ENCODE data around the gene PER1. TPM values are rescaled to one million over a fixed set of nuclear protein-coding genes. Genes with fewer than 3 reads are reported as not detected.
A peak's percentile ranks its signal among the peaks of the same experiment; 100 is the strongest.

Gene PER1
- total and polyA plus RNA-seq, 10 of the 15 experiments (the other 5 are each of a cell fraction or from before 2014, with no cell fraction given), result 0.02 to 25.1 (median 5.4) TPM

GRCh38 chr17:8173056-8173870 is 21.1 kb upstream of the PER1 start (continued):
- TF ChIP-seq ZBTB40 (IDR thresholded peaks at IDR 0.05; ENCODE audit: borderline replicate concordance) (peak; percentile 67), ZNF24 (IDR thresholded peaks at IDR 0.05) (peak; percentile 84), TCF12 (IDR thresholded peaks at IDR 0.05; ENCODE audit: low read depth, low read length) (peak; percentile 96), IRF4 (IDR thresholded peaks at IDR 0.05; ENCODE audit: low read depth, low read length) (peak; percentile 87), SMC3 (IDR thresholded peaks at IDR 0.05; ENCODE audit: borderline replicate concordance, low read length) (no peak), ZNF384 (IDR thresholded peaks at IDR 0.05; ENCODE audit: borderline replicate concordance, low read depth, low read length) (no peak), NR2F1 (conservative IDR thresholded peaks at IDR 0.05) (peak; percentile 52; the same call in 1 of the 2 replicates), STAT1 (conservative IDR thresholded peaks at IDR 0.05) (no peak; the same call in 1 of the 2 replicates), CTCF (IDR thresholded peaks at IDR 0.05 in 2 of 3, conservative IDR thresholded peaks at IDR 0.05 in 1 of 3; ENCODE audit: control insufficient read depth in 2 of 3, extremely low read depth in 1 of 3, insufficient read depth in 1 of 3, low read depth in 3 of 3, low read length in 3 of 3) (no peak), NFYA (IDR thresholded peaks at IDR 0.05; ENCODE audit: borderline replicate concordance, low read depth, low read length) (no peak), HCFC1 (IDR thresholded peaks at IDR 0.05; ENCODE audit: low read length) (peak; percentile 72), JUNB (IDR thresholded peaks at IDR 0.05) (peak; percentile 85), NRF1 (conservative IDR thresholded peaks at IDR 0.05; ENCODE audit: low read depth, low read length) (no peak), YBX1 (IDR thresholded peaks at IDR 0.05) (no peak), BCL11A (IDR thresholded peaks at IDR 0.05; ENCODE audit: low read depth, low read length) (peak; percentile 93), TCF3 (IDR thresholded peaks at IDR 0.05; ENCODE audit: borderline replicate concordance, insufficient read depth, low read depth, low read length) (peak; percentile 100), POLR2A (IDR thresholded peaks at IDR 0.05; ENCODE audit: low read depth, low read length) (peak; percentile 99), TAF1 (IDR thresholded peaks at IDR 0.05; ENCODE audit: borderline replicate concordance, low read depth, low read length) (peak; percentile 80)
- TF ChIP-seq, protein P1, sequence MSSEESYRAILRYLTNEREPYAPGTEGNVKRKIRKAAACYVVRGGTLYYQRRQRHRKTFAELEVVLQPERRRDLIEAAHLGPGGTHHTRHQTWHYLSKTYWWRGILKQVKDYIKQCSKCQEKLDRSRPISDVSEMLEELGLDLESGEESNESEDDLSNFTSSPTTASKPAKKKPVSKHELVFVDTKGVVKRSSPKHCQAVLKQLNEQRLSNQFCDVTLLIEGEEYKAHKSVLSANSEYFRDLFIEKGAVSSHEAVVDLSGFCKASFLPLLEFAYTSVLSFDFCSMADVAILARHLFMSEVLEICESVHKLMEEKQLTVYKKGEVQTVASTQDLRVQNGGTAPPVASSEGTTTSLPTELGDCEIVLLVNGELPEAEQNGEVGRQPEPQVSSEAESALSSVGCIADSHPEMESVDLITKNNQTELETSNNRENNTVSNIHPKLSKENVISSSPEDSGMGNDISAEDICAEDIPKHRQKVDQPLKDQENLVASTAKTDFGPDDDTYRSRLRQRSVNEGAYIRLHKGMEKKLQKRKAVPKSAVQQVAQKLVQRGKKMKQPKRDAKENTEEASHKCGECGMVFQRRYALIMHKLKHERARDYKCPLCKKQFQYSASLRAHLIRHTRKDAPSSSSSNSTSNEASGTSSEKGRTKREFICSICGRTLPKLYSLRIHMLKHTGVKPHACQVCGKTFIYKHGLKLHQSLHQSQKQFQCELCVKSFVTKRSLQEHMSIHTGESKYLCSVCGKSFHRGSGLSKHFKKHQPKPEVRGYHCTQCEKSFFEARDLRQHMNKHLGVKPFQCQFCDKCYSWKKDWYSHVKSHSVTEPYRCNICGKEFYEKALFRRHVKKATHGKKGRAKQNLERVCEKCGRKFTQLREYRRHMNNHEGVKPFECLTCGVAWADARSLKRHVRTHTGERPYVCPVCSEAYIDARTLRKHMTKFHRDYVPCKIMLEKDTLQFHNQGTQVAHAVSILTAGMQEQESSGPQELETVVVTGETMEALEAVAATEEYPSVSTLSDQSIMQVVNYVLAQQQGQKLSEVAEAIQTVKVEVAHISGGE (CRISPR knock-in tag; IDR thresholded peaks at IDR 0.05), result peak; percentile 81
- TF ChIP-seq, protein P2, sequence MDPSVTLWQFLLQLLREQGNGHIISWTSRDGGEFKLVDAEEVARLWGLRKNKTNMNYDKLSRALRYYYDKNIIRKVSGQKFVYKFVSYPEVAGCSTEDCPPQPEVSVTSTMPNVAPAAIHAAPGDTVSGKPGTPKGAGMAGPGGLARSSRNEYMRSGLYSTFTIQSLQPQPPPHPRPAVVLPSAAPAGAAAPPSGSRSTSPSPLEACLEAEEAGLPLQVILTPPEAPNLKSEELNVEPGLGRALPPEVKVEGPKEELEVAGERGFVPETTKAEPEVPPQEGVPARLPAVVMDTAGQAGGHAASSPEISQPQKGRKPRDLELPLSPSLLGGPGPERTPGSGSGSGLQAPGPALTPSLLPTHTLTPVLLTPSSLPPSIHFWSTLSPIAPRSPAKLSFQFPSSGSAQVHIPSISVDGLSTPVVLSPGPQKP (IDR thresholded peaks at IDR 0.05; ENCODE audit: low read depth, low read length), result no peak
